Heart left ventricle (tissue), 13 donors: Measurements from ENCODE around the gene DPF1.

Source experiments
- POLR2A ChIP-seq, 2 donors: fragments of 450-650 bp; IDR thresholded peaks; one replicate each; pipeline ENCODE4 v1.6.1; 2017; ENCODE audit warnings: antibody characterized with exemption in 2 of 2, mild to moderate bottlenecking in 2 of 2, moderate library complexity in 2 of 2
- TF ChIP-seq, protein P1 (sequence below), 12 donors: fragments of 200-600 bp; sonication (generic) in 4 of 12; IDR thresholded peaks; one replicate each; pipeline versions ENCODE4 v1.5.0 to v1.8.0; 2018 to 2022; ENCODE audit warnings: antibody characterized with exemption in 12 of 12, mild to moderate bottlenecking in 5 of 12
- donor health status: ischemic (EF 13 %, LVEDD 7.1; RV severe dilation, severe dysfunction).
- donor health status: DM: no; HTN: yes; CAD: no.
- donor health status: DM: no; HTN: no; CAD: no.
- donor health status: ischemic (EF 25% LVEDD 6.9; RV normal size, moderate dysfunction).
- donor health status: ischemic (EF 25% LVEDD 5.7; RV mildly dilated, moderate dysfunction).
- donor health status: ischemic (EF 35%, LVEDD 5.7; RV mildly dilated, moderate dysfunction).
- donor health status: nonischemic (EF 11% LVEDD 7.7; RV severe dilation, severe dysfunction).
- donor health status: DM: yes; HTN: yes; CAD: no.
- donor health status: PGD.
- donor health status: ischemic (EF 29% LVEDD 5.4; RV normal size, mild dysfunction).
- donor health status: nonischemic (EF 23%, LVEDD 6.1; RV moderate dilation, normal function).

DNA sequence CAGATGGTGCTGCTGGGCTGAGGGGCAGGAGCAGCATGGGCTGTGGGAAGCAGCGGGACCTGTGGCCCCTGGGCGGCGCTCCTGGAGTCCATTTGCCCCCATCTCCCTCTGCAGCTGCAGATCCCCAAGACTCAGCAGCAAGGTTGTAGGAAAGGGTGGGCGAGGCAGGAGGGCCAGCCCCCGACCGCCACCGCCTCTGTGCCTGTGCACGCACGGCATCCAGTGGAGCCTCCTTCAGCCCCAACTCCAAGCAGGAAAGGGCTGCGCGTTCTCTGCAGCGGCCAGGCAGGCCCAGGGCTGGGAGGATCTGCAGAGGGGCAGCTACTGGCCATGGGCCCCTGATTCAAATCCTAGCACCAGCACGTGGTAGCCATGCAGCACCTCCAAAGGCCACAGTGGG is 20.8 kb downstream of the DPF1 start:
- TF ChIP-seq, protein P1, sequence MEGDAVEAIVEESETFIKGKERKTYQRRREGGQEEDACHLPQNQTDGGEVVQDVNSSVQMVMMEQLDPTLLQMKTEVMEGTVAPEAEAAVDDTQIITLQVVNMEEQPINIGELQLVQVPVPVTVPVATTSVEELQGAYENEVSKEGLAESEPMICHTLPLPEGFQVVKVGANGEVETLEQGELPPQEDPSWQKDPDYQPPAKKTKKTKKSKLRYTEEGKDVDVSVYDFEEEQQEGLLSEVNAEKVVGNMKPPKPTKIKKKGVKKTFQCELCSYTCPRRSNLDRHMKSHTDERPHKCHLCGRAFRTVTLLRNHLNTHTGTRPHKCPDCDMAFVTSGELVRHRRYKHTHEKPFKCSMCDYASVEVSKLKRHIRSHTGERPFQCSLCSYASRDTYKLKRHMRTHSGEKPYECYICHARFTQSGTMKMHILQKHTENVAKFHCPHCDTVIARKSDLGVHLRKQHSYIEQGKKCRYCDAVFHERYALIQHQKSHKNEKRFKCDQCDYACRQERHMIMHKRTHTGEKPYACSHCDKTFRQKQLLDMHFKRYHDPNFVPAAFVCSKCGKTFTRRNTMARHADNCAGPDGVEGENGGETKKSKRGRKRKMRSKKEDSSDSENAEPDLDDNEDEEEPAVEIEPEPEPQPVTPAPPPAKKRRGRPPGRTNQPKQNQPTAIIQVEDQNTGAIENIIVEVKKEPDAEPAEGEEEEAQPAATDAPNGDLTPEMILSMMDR (IDR thresholded peaks at IDR 0.05): no peak
- no peak for TF ChIP-seq POLR2A (IDR thresholded peaks at IDR 0.05)
